IMR-90 (cell line): ENCODE data around the gene PRR5L. TPM values are rescaled to one million over a fixed set of nuclear protein-coding genes. Genes with fewer than 3 reads are reported as not detected.

Experiments
- ATAC-seq: fragments of 200-7000 bp; cut with Tn5 transposase; 2 replicates; pipeline ENCODE4 v1.9.1; 2020; ENCODE audit warnings: low read depth, mild to moderate bottlenecking, moderate library complexity
- BruUV-seq: library from RNA; stranded (reverse); fragments of 400-500 nt; replicated peaks from 2 replicates; lab custom pipeline; 2021; lab: Mats Ljungman, UMichigan
- CTCF ChIA-PET: fragments of 300-600 bp; formaldehyde crosslinking; extraction: SDS; loops from one replicate; lab custom pipeline; 2021; ENCODE audit warnings: antibody characterized with exemption; lab: Yijun Ruan, JAX
- POLR2A ChIA-PET: fragments of 300-600 bp; sonication (Branson Sonifier 250); formaldehyde crosslinking; loops from one replicate; lab custom pipeline; 2022; ENCODE audit warnings: antibody characterized with exemption; ENCODE audit not compliant: unreplicated experiment; lab: Charles Lee
- DNase-seq: peaks from one replicate; pipeline ENCODE4 v3.0.0; 2013
- H2AFZ ChIP-seq: replicated peaks from 2 replicates; pipeline ENCODE3; 2013; ENCODE audit warnings: low read length, mild to moderate bottlenecking; ENCODE audit not compliant: poor library complexity
- H2AK5ac ChIP-seq: 2 replicates; pipeline ENCODE4 v1.6.1; 2013; ENCODE audit warnings: low read depth, low read length, inconsistent platforms
- H2AK9ac ChIP-seq: replicated peaks from 2 replicates; pipeline ENCODE3; 2013; ENCODE audit warnings: mild to moderate bottlenecking, low read depth, low read length, moderate library complexity; ENCODE audit not compliant: poor library complexity
- H2BK120ac ChIP-seq: 2 replicates; pipeline ENCODE4 v1.6.1; 2013; ENCODE audit warnings: low read depth, low read length, inconsistent platforms
- H2BK15ac ChIP-seq: 3 replicates; pipeline ENCODE4 v1.6.1; 2013; ENCODE audit warnings: low read depth, low read length, inconsistent platforms
- H2BK20ac ChIP-seq: 2 replicates; pipeline ENCODE4 v1.6.1; 2013; ENCODE audit warnings: low read depth, mild to moderate bottlenecking, inconsistent platforms, low read length, moderate library complexity
- H2BK5ac ChIP-seq: 2 replicates; pipeline ENCODE4 v1.6.1; 2013; ENCODE audit warnings: mild to moderate bottlenecking, low read depth, low read length, inconsistent platforms; ENCODE audit not compliant: poor library complexity, severe bottlenecking
- H3K14ac ChIP-seq: replicated peaks from 2 replicates; pipeline ENCODE4 v1.6.1; 2013; ENCODE audit warnings: low read depth, low read length, inconsistent platforms
- H3K18ac ChIP-seq: 2 replicates; pipeline ENCODE4 v1.6.1; 2013; ENCODE audit warnings: low read depth, low read length, control low read depth
- H3K23ac ChIP-seq: 2 replicates; pipeline ENCODE4 v1.6.1; 2013; ENCODE audit warnings: low read depth, low read length, inconsistent platforms
- H3K27ac ChIP-seq: 2 replicates; pipeline ENCODE4 v1.5.1; 2013; ENCODE audit warnings: mild to moderate bottlenecking, control low read depth, low read length; ENCODE audit not compliant: insufficient read depth
- H3K27me3 ChIP-seq: 2 replicates; pipeline ENCODE4 v1.6.1; 2013; ENCODE audit warnings: low read length; ENCODE audit not compliant: control insufficient read depth, insufficient read depth
- H3K36me3 ChIP-seq: 2 replicates; pipeline ENCODE4 v1.6.1; 2013; ENCODE audit warnings: low read length, mixed read lengths; ENCODE audit not compliant: control insufficient read depth, insufficient read depth
- H3K4ac ChIP-seq: 2 replicates; pipeline ENCODE4 v1.6.1; 2013; ENCODE audit warnings: low read depth, low read length, inconsistent platforms
- H3K4me1 ChIP-seq: 2 replicates; pipeline ENCODE4 v1.6.1; 2013; ENCODE audit warnings: low read length, mixed read lengths; ENCODE audit not compliant: control insufficient read depth, insufficient read depth
- H3K4me2 ChIP-seq: 2 replicates; pipeline ENCODE4 v1.6.1; 2013; ENCODE audit warnings: low read depth, mild to moderate bottlenecking, control low read depth, low read length, moderate library complexity
- H3K4me3 ChIP-seq: 2 replicates; pipeline ENCODE4 v1.5.1; 2013; ENCODE audit warnings: low read depth, mild to moderate bottlenecking, control low read depth, low read length, moderate library complexity; ENCODE audit not compliant: insufficient read depth
- H3K56ac ChIP-seq: 2 replicates; pipeline ENCODE4 v1.6.1; 2013; ENCODE audit warnings: low read length, inconsistent platforms; ENCODE audit not compliant: insufficient read depth; ENCODE audit errors: extremely low read depth
- H3K79me1 ChIP-seq, 2 experiments: 2 replicates each; pipeline ENCODE4 v1.6.1; 2013; ENCODE audit warnings: low read length in 2 of 2, inconsistent platforms in 1 of 2, low read depth in 1 of 2
- H3K9ac ChIP-seq: 2 replicates; pipeline ENCODE4 v1.6.1; 2013; ENCODE audit warnings: low read depth, low read length, control low read depth
- H3K9me1 ChIP-seq: 2 replicates; pipeline ENCODE4 v1.6.1; 2013; ENCODE audit warnings: low read length, inconsistent platforms; ENCODE audit not compliant: insufficient read depth
- H3K9me3 ChIP-seq: 2 replicates; pipeline ENCODE4 v1.6.1; 2013; ENCODE audit warnings: low read length; ENCODE audit not compliant: control insufficient read depth, insufficient read depth
- H4K20me1 ChIP-seq: 2 replicates; pipeline ENCODE4 v1.6.1; 2013; ENCODE audit warnings: low read length, inconsistent platforms; ENCODE audit not compliant: insufficient read depth
- H4K5ac ChIP-seq: 2 replicates; pipeline ENCODE4 v1.6.1; 2013; ENCODE audit warnings: mild to moderate bottlenecking, low read depth, low read length, control low read depth
- H4K8ac ChIP-seq, 2 experiments: 2 replicates each; pipeline ENCODE4 v1.6.1; 2013; ENCODE audit warnings: low read depth in 2 of 2, low read length in 2 of 2, control low read depth in 1 of 2, inconsistent platforms in 1 of 2
- H4K91ac ChIP-seq: 2 replicates; pipeline ENCODE4 v1.6.1; 2013; ENCODE audit warnings: low read depth, low read length, inconsistent platforms; ENCODE audit not compliant: insufficient read depth
- BHLHE40 ChIP-seq: fragments of 150-350 bp; IDR thresholded peaks from 2 replicates; pipeline ENCODE4 v1.6.1; 2016; ENCODE audit warnings: mild to moderate bottlenecking, low read depth, low read length
- CEBPB ChIP-seq: IDR thresholded peaks from 2 replicates; pipeline ENCODE4 v1.6.1; 2012; ENCODE audit warnings: low read depth, low read length, improper control_type of control experiment
- CHD1 ChIP-seq: IDR thresholded peaks from 2 replicates; pipeline ENCODE4 v1.6.1; 2012; ENCODE audit warnings: low read depth, low read length, improper control_type of control experiment
- CTCF ChIP-seq: conservative IDR thresholded peaks from 2 replicates; pipeline ENCODE4 v1.5.1; 2012; ENCODE audit warnings: mild to moderate bottlenecking, low read depth, low read length, improper control_type of control experiment
- FOS ChIP-seq: fragments of 150-350 bp; IDR thresholded peaks from 2 replicates; pipeline ENCODE4 v1.6.1; 2016; ENCODE audit warnings: low read depth, low read length
- MAZ ChIP-seq: IDR thresholded peaks from 2 replicates; pipeline ENCODE4 v1.6.1; 2012; ENCODE audit warnings: low read depth, mild to moderate bottlenecking, low read length, improper control_type of control experiment, moderate library complexity, borderline replicate concordance
- POLR2A ChIP-seq: IDR thresholded peaks from 2 replicates; pipeline ENCODE4 v1.6.1; 2012; ENCODE audit warnings: mild to moderate bottlenecking, low read depth, low read length
- RCOR1 ChIP-seq: IDR thresholded peaks from 2 replicates; pipeline ENCODE4 v1.6.1; 2012; ENCODE audit warnings: mild to moderate bottlenecking, low read length, improper control_type of control experiment; ENCODE audit not compliant: insufficient replicate concordance
- RFX5 ChIP-seq: IDR thresholded peaks from 2 replicates; pipeline ENCODE4 v1.8.0; 2012; ENCODE audit warnings: low read depth, mild to moderate bottlenecking, low read length, moderate library complexity
- USF2 ChIP-seq: fragments of 150-350 bp; IDR thresholded peaks from 2 replicates; pipeline ENCODE4 v1.6.1; 2017; ENCODE audit warnings: mild to moderate bottlenecking, antibody characterized with exemption, low read length, low read depth
- WGBS, 2 experiments: methylation state at CpG; one replicate each; pipeline versions ENCODE4 v1.1.5 to v1.1.7; 2013; ENCODE audit warnings: missing lambda C conversion rate in 2 of 2; ENCODE audit not compliant: insufficient read length in 1 of 2; ENCODE audit errors: extremely low coverage in 2 of 2; 5-methylcytosine and 5-hydroxymethylcytosine counted together
- dilution Hi-C: fragments of 300-500 bp; cut with HindIII; formaldehyde crosslinking; loops from one replicate; pipeline ENCODE4 v1.14.3; 2018; ENCODE audit warnings: low sequenced_read_pairs; ENCODE audit not compliant: unreplicated experiment
- in situ Hi-C: fragments of 300-500 bp; cut with MboI; formaldehyde crosslinking; loops from 3 replicates; pipeline ENCODE4 v1.14.3; 2019; ENCODE audit warnings: low sequenced_read_pairs, inconsistent platforms, mixed read lengths
- intact Hi-C: fragments of 100-400 bp; cut with micrococcal nuclease; formaldehyde crosslinking; loops from 2 replicates; pipeline ENCODE4 v1.10.0; 2022
- polyA plus RNA-seq, 3 experiments: library from polyadenylated mRNA; depleted of rRNA; stranded (reverse); fragments of >200 nt; gene quantifications; 2 replicates each; pipeline ENCODE4 v1.2.3, GENCODE V29; 2012; ENCODE audit warnings: low replicate concordance in 1 of 3
- total RNA-seq: library from RNA; depleted of rRNA; stranded (reverse); fragments of >200 nt; gene quantifications from 2 replicates; pipeline ENCODE4 v1.2.3, GENCODE V29; 2012

PRR5L gene
- total and polyA plus RNA-seq, 2 of the 4 experiments (the other 2 are of a cell fraction) = 2.9 to 3.6 TPM

GRCh38 chr11:36342327-36342726 is 46.2 kb downstream of the PRR5L start:
- no TSS peak for BruUV-seq
- Histone ChIP-seq H4K8ac (no peak overlapping the region), H3K4me1 (no peaks in the 10 kb centered on the region), H4K20me1 (no peaks in the 10 kb centered on the region), H2BK120ac (no peak overlapping the region), H3K23ac (no peak overlapping the region), H3K27ac (no peak overlapping the region), H3K27me3 (peaks cover 51% of the 10 kb centered on the region), H4K5ac (no peak overlapping the region), H3K18ac (no peak overlapping the region), H2BK15ac (no peak overlapping the region), H3K36me3 (no peaks in the 10 kb centered on the region), H3K14ac (no peak overlapping the region), H3K9me1 (no peaks in the 10 kb centered on the region), H3K56ac (no peak overlapping the region), H3K4me2 (no peak overlapping the region), H2AK9ac (no peak overlapping the region), H4K91ac (no peak overlapping the region), H2AK5ac (no peak overlapping the region), H2BK20ac (no peak overlapping the region), H3K4ac (no peak overlapping the region), H3K9ac (no peak overlapping the region), H2AFZ (no peak overlapping the region), H3K9me3 (no peaks in the 10 kb centered on the region; the same call in 1 of the 2 replicates), H3K4me3 (no peak overlapping the region), H2BK5ac (no peak overlapping the region), H3K79me1 (no peaks in the 10 kb centered on the region)
- no peak for TF ChIP-seq CHD1
- TF ChIP-seq MAZ = no peak
- no peak for TF ChIP-seq CTCF
- TF ChIP-seq FOS = no peak
- no peak for TF ChIP-seq CEBPB
- no peak for TF ChIP-seq POLR2A
- TF ChIP-seq RFX5 = no peak
- no peak for TF ChIP-seq USF2
- TF ChIP-seq BHLHE40 = no peak
- no peak for TF ChIP-seq RCOR1
- no CpG with 5 or more reads among the region's 5 CpGs for WGBS, 2 experiments
- intact Hi-C loops (no loop called here), dilution Hi-C loops (no loop called here), in situ Hi-C loops (no loop called here)
- no peak for ATAC-seq
- ChIA-PET CTCF (no interaction called here), POLR2A (no interaction called here)
- DNase-seq = no peak
